ENCODE measurements around the gene RIPK3. TPM values are rescaled to one million over a fixed set of nuclear protein-coding genes. Genes with fewer than 3 reads are reported as not detected.
"Not testable (repeated sequence)": the region's sequence is repeated elsewhere in the genome, so short reads cannot be mapped to it uniquely, and the experiment has no call there.

The RIPK3 gene
- total and polyA plus RNA-seq, 12 donors: 1.7 to 7.1 (median 3.5) TPM

- Histone ChIP-seq H3K9me3 (no peaks in the 10 kb centered on the region), H3K27me3 (peaks cover 0 to 33% (median 24%) of the 10 kb centered on the region in 7 donors), H3K27ac (peak overlapping the region in 1 of 10 donors; percentile 66), H3K36me3 (peaks cover 0 to 49% (median 0%) of the 10 kb centered on the region in 9 donors), H3K4me3 (no peak overlapping the region), H3K4me1 (peaks cover 6 to 96% (median 36%) of the 10 kb centered on the region in 9 donors)
- TF ChIP-seq CTCF (IDR thresholded peaks at IDR 0.05): no peak
- no peak for ATAC-seq
- intact Hi-C loops (cut with DNase I): loop anchor here in 5 of 10 donors (5.0 kb wide), 4 partner anchors 81 to 346 kb away; partner anchors contain the start of genes CBLN3 (in 1 of the 5) and KHNYN (in 1 of the 5)
- 91% methylated on average over 10 of the region's 10 CpGs for WGBS, 2 donors
- DNase-seq: no peak
These were observed 8.7 kb downstream of the RIPK3 start for GRCh38 chr14:24330973-24331674.

- Histone ChIP-seq H3K27me3 (peaks cover 0 to 19% (median 13%) of the 10 kb centered on the region in 7 donors), H3K36me3 (peaks cover 0 to 62% (median 0%) of the 10 kb centered on the region in 9 donors), H3K4me1 (peaks cover 6 to 83% (median 29%) of the 10 kb centered on the region in 9 donors), H3K27ac (peak overlapping the region in 1 of 10 donors; percentile 79), H3K9me3 (no peaks in the 10 kb centered on the region), H3K4me3 (no peak overlapping the region)
- peak in 1 of 2 donors; percentile 50 for DNase-seq
- WGBS, 2 donors: 75 to 82% methylated on average over 9 of the region's 9 CpGs
- no peak for TF ChIP-seq CTCF (IDR thresholded peaks at IDR 0.05)
- intact Hi-C loops (cut with DNase I): loop anchor here in 5 of 10 donors (5.0 kb wide), 4 partner anchors 83 to 348 kb away; partner anchors contain the start of genes CBLN3 (in 1 of the 5) and KHNYN (in 1 of the 5)
- peak in 3 of 8 donors; percentile 4 to 16 (median 12) for ATAC-seq
These were observed 10.1 kb downstream of the RIPK3 start for GRCh38 chr14:24329736-24330135.

GRCh38 chr14:24329073-24329663 is 10.6 kb downstream of the RIPK3 start:
- no peak for TF ChIP-seq CTCF (IDR thresholded peaks at IDR 0.05)
- intact Hi-C loops (cut with DNase I): no loop called here
- Histone ChIP-seq H3K27me3 (peaks cover 0 to 15% (median 7%) of the 10 kb centered on the region in 7 donors), H3K27ac (peak overlapping the region in 1 of 10 donors; percentile 79), H3K36me3 (peaks cover 0 to 68% (median 0%) of the 10 kb centered on the region in 9 donors), H3K9me3 (no peaks in the 10 kb centered on the region), H3K4me3 (no peak overlapping the region), H3K4me1 (peaks cover 4 to 77% (median 23%) of the 10 kb centered on the region in 9 donors)
- ATAC-seq (no peak), DNase-seq (no peak)
- WGBS, 2 donors: 87 to 93% methylated on average over 12 of the region's 12 CpGs

- H3K9me3 ChIP-seq; H3K27me3 ChIP-seq; intact Hi-C loops (cut with DNase I); ATAC-seq; H3K4me3 ChIP-seq: not testable (repeated sequence)
- Histone ChIP-seq H3K36me3 (peaks cover 0 to 80% (median 0%) of the 10 kb centered on the region in 9 donors), H3K4me1 (peaks cover 4 to 64% (median 14%) of the 10 kb centered on the region in 9 donors), H3K27ac (peak overlapping the region in 1 of 10 donors; percentile 79)
- 4 to 6% methylated on average over 9 of the region's 9 CpGs for WGBS, 2 donors
- peak; percentile 53 to 57 for DNase-seq
- TF ChIP-seq CTCF (IDR thresholded peaks at IDR 0.05): peak; percentile 40 to 71 (median 66)
These were observed 11.9 kb downstream of the RIPK3 start for GRCh38 chr14:24327914-24328313.

Data from heart right ventricle (tissue), 16 donors.